Vagina (tissue), 2 donors: ENCODE measurements around the gene FOXE3. TPM values are rescaled to one million over a fixed set of nuclear protein-coding genes. Genes with fewer than 3 reads are reported as not detected.

Experiments used
- DNase-seq, 2 donors: peaks; one replicate each; pipeline ENCODE4 v3.0.0-alpha.2; 2017; ENCODE audit errors: extremely low spot score in 2 of 2
- H3K27ac ChIP-seq: fragments of 200-600 bp; sonication (generic); one replicate; pipeline ENCODE4 v1.5.1; 2019
- H3K27me3 ChIP-seq: fragments of 200-600 bp; sonication (generic); one replicate; pipeline ENCODE4 v1.5.1; 2019
- H3K36me3 ChIP-seq, 2 donors: fragments of 200-600 bp; sonication (generic); one replicate each; pipeline ENCODE4 v1.5.1; 2017 to 2019
- H3K4me1 ChIP-seq: fragments of 200-600 bp; sonication (generic); one replicate; pipeline ENCODE4 v1.5.1; 2019
- H3K4me3 ChIP-seq, 2 donors: fragments of 200-600 bp; sonication (generic); 1 replicate in 1 of 2; 2 replicates in 1 of 2; pipeline ENCODE4 v1.5.1; 2016 to 2019
- H3K9me3 ChIP-seq: fragments of 200-600 bp; sonication (generic); one replicate; pipeline ENCODE4 v1.5.1; 2019
- POLR2A ChIP-seq, 2 donors: fragments of 450-650 bp; IDR thresholded peaks; one replicate each; pipeline ENCODE4 v1.6.1; 2017; ENCODE audit warnings: antibody characterized with exemption in 2 of 2, mild to moderate bottlenecking in 2 of 2, moderate library complexity in 2 of 2
- POLR2AphosphoS5 ChIP-seq, 2 donors: sonication (generic); formaldehyde crosslinking; IDR thresholded peaks; one replicate each; pipeline ENCODE4 v1.9.0; 2017; ENCODE audit warnings: antibody characterized with exemption in 2 of 2, mild to moderate bottlenecking in 2 of 2, low read depth in 1 of 2; ENCODE audit not compliant: insufficient read depth in 1 of 2
- intact Hi-C: fragments of 100-400 bp; cut with DNase I; formaldehyde crosslinking; loops from one replicate; pipeline ENCODE4 v1.15.1; 2023
- total RNA-seq: library from RNA; depleted of rRNA; stranded (reverse); fragments of >200 nt; gene quantifications from one replicate; pipeline ENCODE4 v1.2.3, GENCODE V29; 2016
- TF ChIP-seq, protein P1 (sequence below), 3 experiments: fragments of 450-650 bp in 2 of 3; fragments of 200-600 bp in 1 of 3; sonication (generic) in 1 of 3; IDR thresholded peaks; one replicate each; pipeline ENCODE4 v1.5.1; 2017 to 2019; ENCODE audit warnings: antibody characterized with exemption in 3 of 3, mild to moderate bottlenecking in 2 of 3, moderate library complexity in 2 of 3

FOXE3 gene
- total RNA-seq, 1 donor from 2014 or later = not detected

GRCh38 chr1:47409311-47410067 is 6.6 kb upstream of the FOXE3 start:
- TF ChIP-seq POLR2A (IDR thresholded peaks at IDR 0.05) (no peak), POLR2AphosphoS5 (IDR thresholded peaks at IDR 0.05; ENCODE audit: insufficient read depth in 1 of 2, low read depth in 1 of 2) (no peak)
- TF ChIP-seq, protein P1, sequence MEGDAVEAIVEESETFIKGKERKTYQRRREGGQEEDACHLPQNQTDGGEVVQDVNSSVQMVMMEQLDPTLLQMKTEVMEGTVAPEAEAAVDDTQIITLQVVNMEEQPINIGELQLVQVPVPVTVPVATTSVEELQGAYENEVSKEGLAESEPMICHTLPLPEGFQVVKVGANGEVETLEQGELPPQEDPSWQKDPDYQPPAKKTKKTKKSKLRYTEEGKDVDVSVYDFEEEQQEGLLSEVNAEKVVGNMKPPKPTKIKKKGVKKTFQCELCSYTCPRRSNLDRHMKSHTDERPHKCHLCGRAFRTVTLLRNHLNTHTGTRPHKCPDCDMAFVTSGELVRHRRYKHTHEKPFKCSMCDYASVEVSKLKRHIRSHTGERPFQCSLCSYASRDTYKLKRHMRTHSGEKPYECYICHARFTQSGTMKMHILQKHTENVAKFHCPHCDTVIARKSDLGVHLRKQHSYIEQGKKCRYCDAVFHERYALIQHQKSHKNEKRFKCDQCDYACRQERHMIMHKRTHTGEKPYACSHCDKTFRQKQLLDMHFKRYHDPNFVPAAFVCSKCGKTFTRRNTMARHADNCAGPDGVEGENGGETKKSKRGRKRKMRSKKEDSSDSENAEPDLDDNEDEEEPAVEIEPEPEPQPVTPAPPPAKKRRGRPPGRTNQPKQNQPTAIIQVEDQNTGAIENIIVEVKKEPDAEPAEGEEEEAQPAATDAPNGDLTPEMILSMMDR (IDR thresholded peaks at IDR 0.05) = no peak
- Histone ChIP-seq H3K27me3 (no peaks in the 10 kb centered on the region), H3K27ac (no peak overlapping the region), H3K4me1 (no peaks in the 10 kb centered on the region), H3K36me3 (no peaks in the 10 kb centered on the region), H3K4me3 (no peak overlapping the region), H3K9me3 (no peaks in the 10 kb centered on the region)
- DNase-seq = no peak
- intact Hi-C loops = no loop called here

DNA sequence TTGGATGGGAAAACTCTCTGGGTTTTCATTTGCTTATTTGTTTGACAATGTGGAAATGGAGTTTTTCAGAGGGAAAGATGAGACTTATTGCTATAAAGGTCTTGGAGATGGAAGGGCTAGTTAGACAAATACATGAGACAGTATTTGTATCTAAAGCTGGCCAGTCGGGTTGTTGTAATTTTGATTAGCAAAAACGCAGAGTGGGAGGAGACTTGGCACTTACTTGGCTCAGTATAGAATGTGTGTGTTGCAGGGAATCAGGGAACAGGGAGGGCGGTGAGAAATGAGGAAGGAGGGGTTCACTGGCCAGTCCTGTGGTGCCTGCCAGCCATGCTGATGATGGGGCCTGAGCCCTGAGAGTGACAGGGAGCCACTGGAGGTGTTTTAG is 6.0 kb upstream of the FOXE3 start:
- Histone ChIP-seq H3K4me3 (no peak overlapping the region), H3K27ac (no peak overlapping the region), H3K27me3 (no peaks in the 10 kb centered on the region), H3K36me3 (no peaks in the 10 kb centered on the region), H3K9me3 (no peaks in the 10 kb centered on the region), H3K4me1 (no peaks in the 10 kb centered on the region)
- no peak for DNase-seq
- TF ChIP-seq POLR2A (IDR thresholded peaks at IDR 0.05) = no peak
- TF ChIP-seq, protein P1 (IDR thresholded peaks at IDR 0.05) = no peak
- no peak for TF ChIP-seq POLR2AphosphoS5 (IDR thresholded peaks at IDR 0.05; ENCODE audit: insufficient read depth in 1 of 2, low read depth in 1 of 2)
- intact Hi-C loops = no loop called here

GRCh38 chr1:47411436-47411835 is 4.6 kb upstream of the FOXE3 start:
- Histone ChIP-seq H3K9me3 (no peaks in the 10 kb centered on the region), H3K27me3 (no peaks in the 10 kb centered on the region), H3K4me3 (no peak overlapping the region), H3K36me3 (no peaks in the 10 kb centered on the region), H3K27ac (no peak overlapping the region), H3K4me1 (no peaks in the 10 kb centered on the region)
- DNase-seq = no peak
- intact Hi-C loops = no loop called here
- TF ChIP-seq POLR2A (IDR thresholded peaks at IDR 0.05) = no peak
- no peak for TF ChIP-seq POLR2AphosphoS5 (IDR thresholded peaks at IDR 0.05; ENCODE audit: insufficient read depth in 1 of 2, low read depth in 1 of 2)
- TF ChIP-seq, protein P1 (IDR thresholded peaks at IDR 0.05) = no peak

- intact Hi-C loops = no loop called here
- Histone ChIP-seq H3K36me3 (no peaks in the 10 kb centered on the region), H3K9me3 (no peaks in the 10 kb centered on the region), H3K4me1 (no peaks in the 10 kb centered on the region), H3K4me3 (no peak overlapping the region), H3K27ac (no peak overlapping the region), H3K27me3 (peaks cover 5% of the 10 kb centered on the region)
- TF ChIP-seq, protein P1 (IDR thresholded peaks at IDR 0.05) = no peak
- TF ChIP-seq POLR2A (IDR thresholded peaks at IDR 0.05) = no peak
- no peak for TF ChIP-seq POLR2AphosphoS5 (IDR thresholded peaks at IDR 0.05; ENCODE audit: insufficient read depth in 1 of 2, low read depth in 1 of 2)
- DNase-seq = no peak
These were observed 3.6 kb upstream of the FOXE3 start for GRCh38 chr1:47412437-47412836.
